K562 (cell line): ENCODE data around the gene CPLX3. TPM values are rescaled to one million over a fixed set of nuclear protein-coding genes. Genes with fewer than 3 reads are reported as not detected.

Experiments used
- ATAC-seq: fragments of 200-7000 bp; cut with Tn5 transposase; 3 replicates; pipeline ENCODE4 v1.9.1; 2020; ENCODE audit warnings: moderate library complexity
- BruUV-seq: library from RNA; stranded (reverse); fragments of 400-500 nt; replicated peaks from 2 replicates; lab custom pipeline; 2021; lab: Mats Ljungman, UMichigan
- CTCF ChIA-PET: fragments of 300-600 bp; formaldehyde crosslinking; extraction: SDS; loops from one replicate; lab custom pipeline; 2021; ENCODE audit warnings: low intra/inter-chr PET ratio; lab: Yijun Ruan, JAX
- POLR2A ChIA-PET: fragments of 300-600, 350-650 bp; sonication (Branson Sonifier 250); formaldehyde crosslinking; extraction: SDS; loops from one replicate; lab custom pipeline; 2021; ENCODE audit warnings: antibody characterized with exemption, inconsistent platforms; lab: Yijun Ruan, JAX
- DNase-seq, 4 experiments: peaks; one replicate each; pipeline versions ENCODE4 v3.0.0 to v3.0.0-alpha.2; 2011 to 2018; ENCODE audit warnings: low spot score in 3 of 4, mixed read lengths in 3 of 4; ENCODE audit errors: extremely low read depth in 1 of 4
- FAIRE-seq: peaks from 2 replicates; lab custom pipeline; 2011; peaks lifted over from hg19 to GRCh38; lab: Jason Lieb, UNC
- H2AFZ ChIP-seq: 2 replicates; pipeline ENCODE4 v1.6.0; 2011; ENCODE audit warnings: low read depth, low read length, control low read depth, inconsistent platforms
- H3K27ac ChIP-seq: fragments of 200-600 bp; 3 replicates; pipeline ENCODE4 v1.8.0; 2011; ENCODE audit warnings: low read depth, mild to moderate bottlenecking, control low read depth, inconsistent platforms, low read length, moderate library complexity, mixed read lengths; ENCODE audit errors: extremely low read depth
- H3K27me3 ChIP-seq, 2 experiments: fragments of 300-600 bp in 1 of 2; 2 replicates in 1 of 2; 3 replicates in 1 of 2; pipeline versions ENCODE4 v1.6.0 to v1.8.0; 2011; ENCODE audit warnings: inconsistent platforms in 2 of 2, low read length in 2 of 2, mild to moderate bottlenecking in 1 of 2, mixed read lengths in 1 of 2, moderate library complexity in 1 of 2; ENCODE audit not compliant: control insufficient read depth in 2 of 2, insufficient read depth in 2 of 2
- H3K36me3 ChIP-seq: fragments of 300-600 bp; 3 replicates; pipeline ENCODE4 v1.8.0; 2011; ENCODE audit warnings: mild to moderate bottlenecking, low read length, inconsistent platforms; ENCODE audit not compliant: control insufficient read depth, insufficient read depth
- H3K4me1 ChIP-seq, 2 experiments: fragments of 200-600 bp in 1 of 2; replicated peaks in 1 of 2; 2 replicates in 1 of 2; 3 replicates in 1 of 2; pipeline versions ENCODE4 v1.5.1 to v1.8.0; 2011; ENCODE audit warnings: inconsistent platforms in 2 of 2, low read length in 2 of 2, mild to moderate bottlenecking in 1 of 2, mixed read lengths in 1 of 2, moderate library complexity in 1 of 2; ENCODE audit not compliant: control insufficient read depth in 2 of 2, insufficient read depth in 2 of 2
- H3K4me2 ChIP-seq: 2 replicates; pipeline ENCODE4 v1.6.1; 2011; ENCODE audit warnings: low read length, control low read depth, inconsistent platforms, mixed read lengths; ENCODE audit not compliant: insufficient read depth
- H3K4me3 ChIP-seq: fragments of 200-600 bp; sonication (generic), shearing (Covaris generic); 2 replicates; pipeline ENCODE4 v1.5.1; 2016; ENCODE audit warnings: control low read depth, inconsistent platforms
- H3K79me2 ChIP-seq: fragments of 200-600 bp; 3 replicates; pipeline ENCODE4 v1.8.0; 2011; ENCODE audit warnings: low read length, inconsistent platforms; ENCODE audit not compliant: control insufficient read depth, insufficient read depth
- H3K9ac ChIP-seq, 2 experiments: 2 replicates each; pipeline versions ENCODE4 v1.6.0 to v1.6.1; 2011; ENCODE audit warnings: low read depth in 2 of 2, low read length in 2 of 2, control low read depth in 1 of 2, inconsistent platforms in 1 of 2, mild to moderate bottlenecking in 1 of 2, mixed read lengths in 1 of 2; ENCODE audit not compliant: insufficient read depth in 1 of 2
- H3K9me1 ChIP-seq: one replicate; pipeline ENCODE4 v1.6.0; 2011; ENCODE audit warnings: inconsistent platforms, mild to moderate bottlenecking, low read length, moderate library complexity; ENCODE audit not compliant: control insufficient read depth, insufficient read depth
- H3K9me3 ChIP-seq: replicated peaks from 2 replicates; pipeline ENCODE4 v1.5.1; 2011; ENCODE audit warnings: low read depth, low read length, inconsistent platforms; ENCODE audit not compliant: control insufficient read depth, insufficient read depth
- H4K20me1 ChIP-seq: replicated peaks from 2 replicates; pipeline ENCODE4 v1.6.1; 2011; ENCODE audit warnings: low read length, inconsistent platforms, mixed read lengths; ENCODE audit not compliant: control insufficient read depth, insufficient read depth
- ATF3 ChIP-seq, 2 experiments: fragments of 450-650 bp in 1 of 2; sonication (generic) in 1 of 2; formaldehyde crosslinking in 1 of 2; IDR thresholded peaks in 1 of 2; conservative IDR thresholded peaks in 1 of 2; 2 replicates each; pipeline versions ENCODE4 v1.6.1 to v1.8.1; 2016 to 2023; ENCODE audit warnings: mild to moderate bottlenecking in 2 of 2, moderate library complexity in 2 of 2, inconsistent platforms in 1 of 2, missing genetic modification reagents in 1 of 2
- CEBPB ChIP-seq: fragments of 450-650 bp; IDR thresholded peaks from 2 replicates; pipeline ENCODE4 v1.6.1; 2016; ENCODE audit warnings: missing genetic modification characterization, missing compliant biosample characterization
- CEBPG ChIP-seq, 3 experiments: fragments of 200-800 bp in 1 of 3; sonication (Bioruptor generic) in 1 of 3; sonication (generic) in 1 of 3; formaldehyde crosslinking in 1 of 3; IDR thresholded peaks in 2 of 3; conservative IDR thresholded peaks in 1 of 3; 2 replicates each; pipeline versions ENCODE4 v1.6.1 to v1.8.0; 2016 to 2022; ENCODE audit warnings: missing compliant biosample characterization in 2 of 3, missing genetic modification characterization in 2 of 3, mild to moderate bottlenecking in 1 of 3, missing genetic modification reagents in 1 of 3
- FOXK2 ChIP-seq, 2 experiments: fragments of 450-650 bp; IDR thresholded peaks in 1 of 2; conservative IDR thresholded peaks in 1 of 2; 2 replicates each; pipeline ENCODE4 v1.6.1; 2016; ENCODE audit warnings: low read depth in 2 of 2, mild to moderate bottlenecking in 1 of 2
- NELFE ChIP-seq: IDR thresholded peaks from 2 replicates; pipeline ENCODE4 v1.6.1; 2011; ENCODE audit warnings: mild to moderate bottlenecking; ENCODE audit not compliant: insufficient read depth, insufficient read length
- POLR2G ChIP-seq: fragments of 200-400 bp; formaldehyde crosslinking; IDR thresholded peaks from 2 replicates; pipeline ENCODE4 v1.6.1; 2017; ENCODE audit warnings: low read depth, mild to moderate bottlenecking, antibody characterized with exemption, low read length, moderate library complexity
- RBFOX2 ChIP-seq: fragments of 200-400 bp; formaldehyde crosslinking; IDR thresholded peaks from 2 replicates; pipeline ENCODE4 v1.6.1; 2017; ENCODE audit warnings: low read depth, mild to moderate bottlenecking, low read length, moderate library complexity
- SIN3A ChIP-seq, 2 experiments: fragments of 150-350 bp in 1 of 2; IDR thresholded peaks; 2 replicates each; pipeline ENCODE4 v1.6.1; 2011 to 2016; ENCODE audit warnings: borderline replicate concordance in 2 of 2, low read depth in 2 of 2, low read length in 2 of 2, mild to moderate bottlenecking in 2 of 2, moderate library complexity in 2 of 2; ENCODE audit not compliant: control insufficient read depth in 1 of 2
- TRIM24 ChIP-seq, 2 experiments: fragments of 450-650 bp; IDR thresholded peaks; 2 replicates each; pipeline ENCODE4 v1.6.1; 2016
- WGBS: fragments of 100-300 bp; shearing (Covaris generic); methylation state at CpG from one replicate; pipeline ENCODE4 v1.1.6; 2016; ENCODE audit warnings: low coverage, mixed read lengths; ENCODE audit not compliant: insufficient coverage; ENCODE audit errors: missing lambda C conversion rate; 5-methylcytosine and 5-hydroxymethylcytosine counted together
- in situ Hi-C: fragments of 300-500 bp; cut with MboI; formaldehyde crosslinking; loops from 4 replicates; pipeline ENCODE4 v1.15.0; 2018; ENCODE audit warnings: inconsistent platforms, mixed read lengths
- intact Hi-C: fragments of 100-400 bp; cut with micrococcal nuclease; formaldehyde crosslinking; loops from 2 replicates; pipeline ENCODE4 v1.14.2; 2022
- polyA plus RNA-seq, 8 experiments: library from polyadenylated mRNA; depleted of rRNA in 4 of 8; stranded (reverse) in 5 of 8; unstranded in 3 of 8; fragments of >200 nt; fragmentation: Nextera tagmentation in 2 of 8; fragmentation: Illumina TruSeq in 1 of 8; extraction: Ambion mirVana in 2 of 8; extraction: Trizol in 1 of 8; gene quantifications; 2 replicates each; pipeline versions ENCODE4 v1.2.1 to v1.2.3, GENCODE V29; 2011 to 2014; ENCODE audit warnings: inconsistent platforms in 1 of 8, missing spikeins in 1 of 8
- total RNA-seq, 7 experiments: library from RNA; depleted of rRNA in 6 of 7; stranded (reverse); fragments of >200 nt in 6 of 7; fragmentation: Illumina TruSeq in 2 of 7; extraction: Trizol in 2 of 7; gene quantifications; 2 replicates each; pipeline versions ENCODE4 v1.2.1 to v1.2.3, GENCODE V29; 2011 to 2021; ENCODE audit warnings: low replicate concordance in 1 of 7

CPLX3 gene
- total and polyA plus RNA-seq, 9 of the 15 experiments (the other 6 are each of a cell fraction or from before 2014, with no cell fraction given), result not detected

DNA sequence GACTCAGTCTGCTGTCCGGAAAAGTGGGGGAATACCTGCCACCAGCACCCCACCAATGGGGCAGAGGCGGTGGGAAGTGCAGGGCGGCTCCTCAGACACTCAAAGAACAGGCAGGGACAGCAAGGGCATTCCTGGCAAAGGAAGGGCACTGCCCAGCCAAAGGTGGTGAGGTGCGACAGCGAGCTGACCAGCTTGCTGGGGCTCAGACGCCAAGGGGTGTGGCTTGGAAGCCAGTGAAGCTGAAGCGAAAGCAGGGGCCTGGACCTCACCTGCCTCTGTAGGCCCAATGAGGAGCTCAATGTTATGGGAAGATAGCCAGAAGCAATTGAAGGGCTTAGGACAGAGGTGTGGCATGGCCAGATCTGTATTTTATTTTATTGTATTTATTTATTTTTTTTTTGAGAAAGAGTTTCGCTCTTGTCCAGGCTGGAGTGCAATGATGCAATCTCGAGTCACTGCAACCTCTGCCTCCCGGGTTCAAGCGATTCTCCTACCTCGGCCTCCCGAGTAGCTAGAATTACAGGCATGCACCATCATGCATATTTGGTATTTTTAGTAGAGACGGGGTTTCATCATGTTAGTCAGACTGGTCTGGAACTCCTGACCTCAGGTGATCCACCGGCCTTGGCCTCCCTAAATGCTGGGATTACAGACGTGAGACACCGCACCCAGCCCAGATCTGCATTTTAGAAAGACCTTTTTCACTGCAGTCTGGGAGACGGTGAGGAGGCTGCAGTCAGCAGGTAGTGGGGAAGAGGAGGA is 18.2 kb upstream of the CPLX3 start:
- ChIA-PET CTCF (no interaction called here), POLR2A (interaction anchor here (0.6 kb wide), 1 partner anchor 18 kb away, joined by 3 read pairs; no protein-coding TSS in a partner anchor)
- Histone ChIP-seq H3K4me3 (no peak overlapping the region), H3K9ac (peak overlapping the region in 1 of 2 experiments; percentile 71; a peak in 1 of 4 replicates), H3K36me3 (peaks cover 10% of the 10 kb centered on the region; the same call in 1 of the 3 replicates), H3K27ac (no peak overlapping the region; the same call in 2 of the 3 replicates), H4K20me1 (no peaks in the 10 kb centered on the region; the same call in 1 of the 2 replicates), H3K27me3 (peaks cover 0 to 19% of the 10 kb centered on the region in 2 experiments; a peak in 2 of 5 replicates), H3K9me3 (no peaks in the 10 kb centered on the region), H3K4me1 (peaks cover 0 to 7% of the 10 kb centered on the region in 2 experiments; a peak in 2 of 5 replicates), H2AFZ (no peak overlapping the region), H3K4me2 (no peak overlapping the region), H3K79me2 (no peaks in the 10 kb centered on the region), H3K9me1 (no peaks in the 10 kb centered on the region)
- intact Hi-C loops, result no loop called here
- 27% methylated on average over 18 of the region's 18 CpGs for WGBS
- in situ Hi-C loops, result no loop called here
- BruUV-seq, result no TSS peak
- no peak for DNase-seq
- TF ChIP-seq SIN3A (IDR thresholded peaks at IDR 0.05; ENCODE audit: borderline replicate concordance in 2 of 2, control insufficient read depth in 1 of 2, low read depth in 2 of 2, low read length in 2 of 2) (no peak), ATF3 (IDR thresholded peaks at IDR 0.05) (peak; percentile 79), ATF3 (CRISPR knock-in tag; conservative IDR thresholded peaks at IDR 0.05) (no peak), CEBPG (CRISPR knock-in tag; IDR thresholded peaks at IDR 0.05) (peak; percentile 77), CEBPG (tag; conservative IDR thresholded peaks at IDR 0.05 in 1 of 2, IDR thresholded peaks at IDR 0.05 in 1 of 2) (peak; percentile 62 to 84), POLR2G (peak; percentile 27; the same call in 1 of the 2 replicates), FOXK2 (conservative IDR thresholded peaks at IDR 0.05 in 1 of 2, IDR thresholded peaks at IDR 0.05 in 1 of 2; ENCODE audit: low read depth in 2 of 2) (no peak), CEBPB (tag) (0 out of 2 replicates have a peak, but pooled peaks have one; percentile 22), NELFE (no peak), TRIM24 (IDR thresholded peaks at IDR 0.05) (peak; percentile 38 to 51; a peak in 2 of 4 replicates), RBFOX2 (0 out of 2 replicates have a peak, but pooled peaks have one; percentile 26)
- no peak for FAIRE-seq
- ATAC-seq, result peak; percentile 60
